Upper lobe of right lung (tissue), 1 donor: ENCODE results near the gene ARHGEF17. TPM values are rescaled to one million over a fixed set of nuclear protein-coding genes. Genes with fewer than 3 reads are reported as not detected.

Experiments used
- ATAC-seq: fragments of 200-7000 bp; cut with Tn5 transposase; one replicate; pipeline ENCODE4 v1.9.1; 2020; ENCODE audit warnings: mild to moderate bottlenecking, moderate library complexity
- DNase-seq: peaks from one replicate; pipeline ENCODE4 v3.0.0-alpha.2; 2020
- H3K27ac ChIP-seq: fragments of 200-600 bp; one replicate; pipeline ENCODE4 v1.8.0; 2022
- H3K27me3 ChIP-seq: fragments of 200-600 bp; one replicate; pipeline ENCODE4 v1.8.0; 2022; ENCODE audit warnings: mild to moderate bottlenecking
- H3K36me3 ChIP-seq: fragments of 200-600 bp; one replicate; pipeline ENCODE4 v1.8.0; 2022
- H3K4me1 ChIP-seq: fragments of 200-600 bp; one replicate; pipeline ENCODE4 v1.8.0; 2022
- H3K4me3 ChIP-seq: fragments of 200-600 bp; one replicate; pipeline ENCODE4 v1.8.0; 2022; ENCODE audit warnings: mild to moderate bottlenecking
- H3K9me3 ChIP-seq: fragments of 200-600 bp; one replicate; pipeline ENCODE4 v1.8.0; 2022
- intact Hi-C: fragments of 100-400 bp; cut with DNase I; formaldehyde crosslinking; loops from one replicate; pipeline ENCODE4 v1.11.0; 2022
- total RNA-seq: library from RNA; stranded (reverse); fragmentation: NEBNext Ultra II Directional; extraction: Animal tissue kit (Norgen Biotek cat#: 25700); gene quantifications from one replicate; pipeline ENCODE4 v1.2.1, GENCODE V29; 2021
- TF ChIP-seq, protein P1 (sequence below): fragments of 200-600 bp; IDR thresholded peaks from one replicate; pipeline ENCODE4 v1.8.0; 2022; ENCODE audit warnings: antibody characterized with exemption
- donor health status: DM: no; HTN: yes; CAD: no; lungs with severe emphysema.

The ARHGEF17 gene
- total RNA-seq, 1 donor from 2014 or later: 74.5 TPM

DNA sequence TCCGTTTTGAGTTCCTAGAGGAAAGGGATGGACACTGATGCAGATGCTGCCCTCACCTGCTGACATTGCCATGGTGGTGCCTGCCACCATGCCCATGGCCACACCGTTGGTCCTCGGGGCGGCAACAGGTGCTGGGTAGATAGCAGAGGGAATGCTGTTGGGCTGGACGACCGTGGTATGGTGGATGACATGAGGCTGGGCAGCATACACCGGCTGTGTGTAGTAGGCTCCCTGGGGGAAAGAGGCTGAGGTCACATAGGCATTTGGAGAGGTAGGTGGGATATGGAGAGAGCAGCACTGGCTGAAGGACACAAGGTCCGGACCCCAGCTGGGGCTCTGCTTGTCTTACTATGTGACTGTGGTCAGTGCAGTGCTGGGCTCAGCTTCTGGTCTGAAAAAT lies 101.4 kb downstream of the ARHGEF17 start:
- Histone ChIP-seq H3K27ac (no peak overlapping the region), H3K27me3 (no peaks in the 10 kb centered on the region), H3K36me3 (peaks cover 16% of the 10 kb centered on the region), H3K9me3 (no peaks in the 10 kb centered on the region), H3K4me1 (peaks cover 4% of the 10 kb centered on the region), H3K4me3 (no peak overlapping the region)
- DNase-seq: peak; percentile 41
- ATAC-seq: no peak
- intact Hi-C loops: no loop called here
- TF ChIP-seq, protein P1, sequence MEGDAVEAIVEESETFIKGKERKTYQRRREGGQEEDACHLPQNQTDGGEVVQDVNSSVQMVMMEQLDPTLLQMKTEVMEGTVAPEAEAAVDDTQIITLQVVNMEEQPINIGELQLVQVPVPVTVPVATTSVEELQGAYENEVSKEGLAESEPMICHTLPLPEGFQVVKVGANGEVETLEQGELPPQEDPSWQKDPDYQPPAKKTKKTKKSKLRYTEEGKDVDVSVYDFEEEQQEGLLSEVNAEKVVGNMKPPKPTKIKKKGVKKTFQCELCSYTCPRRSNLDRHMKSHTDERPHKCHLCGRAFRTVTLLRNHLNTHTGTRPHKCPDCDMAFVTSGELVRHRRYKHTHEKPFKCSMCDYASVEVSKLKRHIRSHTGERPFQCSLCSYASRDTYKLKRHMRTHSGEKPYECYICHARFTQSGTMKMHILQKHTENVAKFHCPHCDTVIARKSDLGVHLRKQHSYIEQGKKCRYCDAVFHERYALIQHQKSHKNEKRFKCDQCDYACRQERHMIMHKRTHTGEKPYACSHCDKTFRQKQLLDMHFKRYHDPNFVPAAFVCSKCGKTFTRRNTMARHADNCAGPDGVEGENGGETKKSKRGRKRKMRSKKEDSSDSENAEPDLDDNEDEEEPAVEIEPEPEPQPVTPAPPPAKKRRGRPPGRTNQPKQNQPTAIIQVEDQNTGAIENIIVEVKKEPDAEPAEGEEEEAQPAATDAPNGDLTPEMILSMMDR: no peak

DNA sequence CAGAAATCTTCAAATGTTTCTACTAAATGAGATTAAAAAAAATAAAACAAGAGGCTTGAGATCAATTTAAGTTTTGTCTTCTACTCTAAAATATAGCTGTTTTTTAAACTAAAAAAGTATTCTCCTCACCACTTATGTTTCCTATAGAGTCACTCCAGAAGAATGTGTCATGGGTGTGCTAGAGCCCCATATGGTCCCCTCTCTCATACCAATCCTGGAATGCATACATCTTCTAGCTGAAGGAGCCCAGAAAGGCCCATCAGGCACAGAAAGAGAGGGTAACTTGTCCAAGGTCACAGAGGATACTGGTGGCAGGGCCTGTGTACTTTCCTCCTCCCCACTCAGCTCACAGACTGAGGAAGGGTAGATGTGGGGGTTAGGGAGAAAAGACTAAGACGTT lies 102.6 kb downstream of the ARHGEF17 start:
- no peaks in the 10 kb centered on the region for H3K27me3 ChIP-seq
- H3K4me3 ChIP-seq: no peak overlapping the region
- DNase-seq: no peak
- H3K36me3 ChIP-seq: peaks cover 16% of the 10 kb centered on the region
- no peak overlapping the region for H3K27ac ChIP-seq
- H3K9me3 ChIP-seq: no peaks in the 10 kb centered on the region
- H3K4me1 ChIP-seq: peaks cover 14% of the 10 kb centered on the region
- no peak for ATAC-seq
- intact Hi-C loops: no loop called here
- TF ChIP-seq, protein P1: no peak

- ATAC-seq (no peak), DNase-seq (peak; percentile 32)
- intact Hi-C loops: no loop called here
- Histone ChIP-seq H3K4me3 (no peak overlapping the region), H3K4me1 (peaks cover 14% of the 10 kb centered on the region), H3K9me3 (no peaks in the 10 kb centered on the region), H3K36me3 (peaks cover 16% of the 10 kb centered on the region), H3K27me3 (no peaks in the 10 kb centered on the region), H3K27ac (no peak overlapping the region)
- TF ChIP-seq, protein P1: no peak
Measured at GRCh38 chr11:73411031-73411430, 103.0 kb downstream of the ARHGEF17 start.

GRCh38 chr11:73412308-73412707 lies 104.2 kb downstream of the ARHGEF17 start:
- Histone ChIP-seq H3K4me3 (no peak overlapping the region), H3K9me3 (no peaks in the 10 kb centered on the region), H3K4me1 (peaks cover 14% of the 10 kb centered on the region), H3K36me3 (peaks cover 16% of the 10 kb centered on the region), H3K27me3 (no peaks in the 10 kb centered on the region), H3K27ac (no peak overlapping the region)
- DNase-seq: no peak
- no peak for ATAC-seq
- intact Hi-C loops: no loop called here
- TF ChIP-seq, protein P1: no peak

- Histone ChIP-seq H3K27me3 (no peaks in the 10 kb centered on the region), H3K27ac (no peak overlapping the region), H3K4me1 (peaks cover 14% of the 10 kb centered on the region), H3K4me3 (no peak overlapping the region), H3K9me3 (no peaks in the 10 kb centered on the region), H3K36me3 (peaks cover 16% of the 10 kb centered on the region)
- no peak for DNase-seq
- TF ChIP-seq, protein P1: no peak
- peak; percentile 73 for ATAC-seq
- intact Hi-C loops: no loop called here
Measured at GRCh38 chr11:73413256-73413655, 105.2 kb downstream of the ARHGEF17 start.
